HG02870 (cell line): ENCODE results near the gene SLAMF6.

Experiments
- ATAC-seq: cut with Tn5 transposase; IDR thresholded peaks from one replicate; pipeline ENCODE4 v1.9.1; 2021; ENCODE audit warnings: mild to moderate bottlenecking, moderate library complexity; ENCODE audit not compliant: unreplicated experiment

SLAMF6 gene

DNA sequence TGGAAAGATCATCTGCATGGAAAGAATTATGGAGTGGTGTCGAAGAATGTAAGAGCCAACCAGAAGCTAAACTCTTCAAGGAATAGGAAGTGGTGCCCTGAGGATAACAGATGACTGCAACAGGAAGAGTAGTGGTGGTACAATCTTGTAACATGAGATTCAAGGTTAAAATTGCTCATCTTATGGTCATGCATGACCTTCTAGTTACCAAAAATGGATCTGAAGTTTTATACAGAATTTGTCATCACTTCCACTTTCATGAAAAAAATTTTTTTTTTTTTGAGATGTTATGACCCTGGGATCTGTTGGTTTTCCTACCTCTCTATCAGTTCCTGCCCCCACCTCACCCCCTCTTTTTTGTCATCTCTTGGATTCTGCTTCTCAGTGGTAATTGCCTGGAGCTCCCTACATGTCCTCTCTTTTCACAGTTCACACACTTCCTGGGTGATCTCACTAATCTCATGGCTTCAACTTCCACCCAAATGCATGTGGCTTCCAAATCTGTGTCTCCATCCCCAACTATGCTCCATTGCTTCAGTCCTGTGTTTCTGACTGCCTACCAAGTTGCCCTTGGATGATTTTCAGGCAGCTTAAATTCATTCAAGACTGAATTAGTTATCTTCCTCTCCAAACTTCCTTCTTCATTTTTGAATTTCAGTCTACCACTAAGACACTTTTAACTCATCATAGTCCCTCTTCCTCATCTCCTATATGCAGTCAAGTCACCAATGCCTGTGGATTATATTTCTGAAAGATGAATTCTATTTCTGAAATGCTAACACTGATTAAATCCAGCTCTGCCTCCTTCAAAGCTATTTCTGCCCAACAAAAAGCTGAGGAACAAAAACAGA lies 48.4 kb downstream of the SLAMF6 start:
- no peak for ATAC-seq

- ATAC-seq, result no peak
Observed at GRCh38 chr1:160472112-160472511, 50.9 kb downstream of the SLAMF6 start.

DNA sequence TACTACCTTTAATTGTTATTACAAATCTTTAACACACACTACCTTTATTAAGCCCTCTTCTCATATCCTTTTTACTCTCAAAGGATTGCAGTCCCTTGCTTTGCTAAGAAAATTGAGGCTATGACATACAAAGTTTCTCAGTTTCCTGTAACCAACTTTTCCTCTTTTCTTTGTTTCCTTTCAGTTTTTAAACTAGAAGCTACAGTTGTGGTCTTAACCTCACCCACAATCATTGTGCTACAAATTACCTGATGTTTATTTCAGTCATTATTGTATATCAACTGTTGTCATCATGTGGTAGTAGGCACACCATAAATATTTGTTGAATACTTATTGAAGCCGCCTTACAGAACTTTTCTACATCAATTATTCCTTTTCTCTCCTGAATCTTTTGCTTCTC lies 51.8 kb downstream of the SLAMF6 start:
- ATAC-seq, result no peak

DNA sequence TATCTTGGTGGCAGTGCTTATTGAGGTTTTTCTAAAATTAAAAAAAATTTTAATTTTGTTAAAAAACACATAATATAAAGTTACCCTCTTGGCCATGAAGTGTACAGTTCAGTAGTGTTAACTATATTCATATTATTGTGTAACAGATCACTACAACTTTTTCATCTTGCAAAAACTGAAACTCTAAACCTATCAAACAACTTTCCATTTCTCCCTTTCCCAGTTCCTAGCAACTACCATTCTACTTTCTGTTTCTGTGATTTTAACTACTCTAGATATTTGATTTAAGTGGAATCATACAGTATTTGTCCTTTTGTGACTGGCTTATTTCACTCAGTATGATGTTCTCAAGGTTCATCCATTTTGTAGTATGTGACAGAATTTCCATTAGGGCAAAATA lies 55.5 kb downstream of the SLAMF6 start:
- no peak for ATAC-seq

DNA sequence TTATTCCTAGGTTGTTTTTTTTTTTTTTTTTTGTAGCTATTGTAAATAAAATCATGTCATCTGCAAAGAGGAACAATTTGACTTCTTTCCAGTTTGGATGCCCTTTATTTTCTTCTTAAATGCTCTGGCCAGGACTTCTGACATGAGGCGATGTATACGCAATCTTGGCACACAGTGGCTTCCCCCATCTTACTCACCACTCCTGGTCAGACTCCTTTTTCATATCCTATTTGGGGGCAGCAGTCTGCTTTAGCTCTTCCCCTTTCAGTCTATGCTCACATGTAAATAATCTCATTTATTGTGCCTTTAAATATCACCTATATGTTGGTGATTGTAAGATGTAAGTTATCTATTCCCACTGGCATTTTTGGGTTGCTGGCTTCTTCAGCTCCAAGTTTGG lies 56.1 kb downstream of the SLAMF6 start:
- no peak for ATAC-seq

DNA sequence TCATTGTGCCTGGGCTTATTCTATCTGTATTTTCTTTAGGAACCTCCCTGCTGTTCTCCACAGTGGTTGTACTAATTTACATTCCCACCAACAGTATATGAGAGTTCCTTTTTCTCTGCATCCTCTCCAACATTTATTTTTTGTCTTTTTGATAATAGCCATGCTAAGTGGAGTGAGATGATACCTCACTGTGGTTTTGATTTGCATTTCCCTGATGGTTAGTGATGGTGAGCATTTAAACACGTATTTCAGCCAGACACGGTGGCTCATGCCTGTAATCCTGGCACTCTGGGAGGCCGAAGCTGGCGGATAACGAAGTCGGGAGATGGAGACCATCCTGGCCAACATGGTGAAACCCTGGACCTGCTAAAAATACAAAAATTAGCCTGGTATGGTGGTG lies 57.9 kb downstream of the SLAMF6 start:
- no peak for ATAC-seq

GRCh38 chr1:160460683-160461287 lies 62.3 kb downstream of the SLAMF6 start:
- no peak for ATAC-seq

DNA sequence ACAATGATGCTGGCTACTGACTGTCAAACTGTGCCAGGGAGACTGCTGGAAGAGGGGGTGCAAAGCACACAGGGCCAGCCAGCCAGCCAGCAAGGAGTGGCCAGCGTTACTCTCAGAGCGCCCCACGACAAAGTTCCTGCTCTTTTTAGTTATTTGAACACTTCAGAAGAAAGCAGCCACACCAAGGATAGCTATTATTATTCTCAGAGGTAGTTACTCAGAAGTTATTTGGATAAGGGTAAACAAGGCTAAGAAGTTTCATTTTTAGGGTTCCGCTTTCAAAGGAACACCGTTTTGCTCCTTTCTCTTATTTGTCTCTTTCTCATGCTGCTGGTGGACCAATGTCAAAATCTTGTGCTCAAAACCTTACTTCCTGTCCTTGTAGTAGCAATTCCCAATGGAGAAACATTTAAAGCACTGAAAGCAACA lies 62.8 kb downstream of the SLAMF6 start:
- ATAC-seq, result no peak

DNA sequence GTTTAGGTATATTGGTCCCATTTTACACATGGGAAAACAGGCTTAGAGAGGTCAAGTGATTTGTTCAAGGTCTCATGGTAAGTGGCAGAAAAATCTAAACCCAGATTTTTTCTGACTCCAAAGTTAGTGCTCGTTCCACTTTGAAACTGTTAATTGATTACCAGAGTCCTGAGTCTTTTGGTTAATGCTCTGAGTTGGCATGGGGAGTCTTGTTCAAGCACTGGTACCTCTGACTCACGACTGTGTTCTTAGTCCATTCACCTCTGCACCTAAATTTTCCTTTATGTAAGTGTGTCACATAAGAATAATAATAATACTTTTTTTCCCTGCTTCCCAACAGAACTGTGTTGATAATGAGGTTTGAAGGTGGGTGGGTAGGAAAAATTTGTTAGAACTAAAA lies 63.4 kb downstream of the SLAMF6 start:
- ATAC-seq, result no peak

- ATAC-seq, result no peak
Observed at GRCh38 chr1:160459056-160459455, 64.0 kb downstream of the SLAMF6 start.

DNA sequence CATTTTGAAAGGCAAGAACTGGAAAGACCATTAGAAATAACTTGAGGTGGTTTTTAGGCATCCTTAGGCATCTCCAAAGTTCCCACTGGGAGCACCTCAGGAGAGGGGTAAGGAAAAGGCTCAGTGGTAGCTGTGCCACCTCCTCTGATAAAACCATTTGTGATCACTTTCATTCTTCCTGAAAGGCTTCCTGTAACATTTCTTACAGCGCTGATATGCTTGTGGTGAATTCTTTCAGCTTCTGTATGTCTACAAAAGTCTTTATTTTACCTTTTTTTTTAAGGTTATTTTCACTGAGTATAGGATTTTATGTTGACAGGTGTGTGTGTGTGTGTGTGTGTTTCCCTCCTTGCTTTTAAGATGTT lies 67.9 kb downstream of the SLAMF6 start:
- no peak for ATAC-seq

DNA sequence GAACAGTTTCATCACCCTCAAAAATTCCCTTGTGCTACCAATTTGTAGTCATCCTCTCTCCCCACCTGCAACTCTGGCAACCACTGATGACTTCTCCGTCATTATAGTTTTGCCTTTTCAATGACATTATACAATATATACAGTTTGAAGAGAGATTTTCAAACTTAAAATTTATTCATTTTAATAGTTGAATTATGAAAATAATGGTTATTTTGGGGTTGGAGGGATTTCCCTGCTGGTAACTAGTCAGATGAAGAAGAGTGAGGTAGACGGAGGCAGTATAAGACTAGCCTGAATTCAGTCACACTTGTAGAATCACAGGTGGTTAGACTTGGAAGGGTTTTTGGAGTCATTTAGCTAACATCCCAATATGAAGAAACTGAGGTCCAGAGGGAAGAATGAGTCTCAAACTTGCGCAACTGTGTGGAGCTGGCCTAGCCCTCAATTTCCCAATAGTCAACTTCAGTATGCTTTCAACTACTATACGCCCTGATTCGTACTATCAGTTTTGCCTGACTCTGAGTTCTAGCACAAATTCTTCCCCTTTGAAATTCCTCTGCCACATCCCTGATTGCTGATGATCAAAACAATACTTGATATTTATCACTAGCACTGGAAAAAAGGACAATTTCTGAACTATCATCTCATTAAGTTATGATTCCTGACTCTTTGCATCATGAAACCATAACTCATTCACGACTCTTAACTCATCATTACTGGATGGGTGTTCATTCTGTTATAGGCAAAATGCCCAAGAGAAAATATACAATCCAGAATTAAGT lies 68.5 kb downstream of the SLAMF6 start:
- ATAC-seq, result peak; percentile 42

DNA sequence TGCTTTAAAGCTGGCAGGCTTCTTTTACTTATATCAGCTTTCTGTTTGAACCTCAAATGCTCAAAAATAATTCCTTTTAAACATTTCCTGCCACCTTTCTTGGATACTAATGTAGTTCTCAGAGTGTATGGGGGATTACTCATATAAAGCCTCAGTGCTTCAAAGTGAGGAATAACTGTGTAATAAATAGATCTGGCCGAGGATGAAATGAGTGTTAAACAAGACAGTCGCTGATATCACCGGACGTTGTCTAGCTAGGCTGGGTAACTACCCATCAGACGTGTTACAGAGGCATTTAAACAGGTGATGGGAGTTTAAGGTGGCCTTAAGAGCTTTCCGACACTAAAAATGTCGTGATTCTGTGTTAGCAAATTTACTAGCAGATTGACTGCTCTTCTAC lies 69.6 kb downstream of the SLAMF6 start:
- ATAC-seq, result peak; percentile 58

GRCh38 chr1:160451859-160452232 lies 71.2 kb downstream of the SLAMF6 start:
- ATAC-seq, result no peak

GRCh38 chr1:160451119-160451858 lies 71.8 kb downstream of the SLAMF6 start:
- ATAC-seq, result peak; percentile 35

DNA sequence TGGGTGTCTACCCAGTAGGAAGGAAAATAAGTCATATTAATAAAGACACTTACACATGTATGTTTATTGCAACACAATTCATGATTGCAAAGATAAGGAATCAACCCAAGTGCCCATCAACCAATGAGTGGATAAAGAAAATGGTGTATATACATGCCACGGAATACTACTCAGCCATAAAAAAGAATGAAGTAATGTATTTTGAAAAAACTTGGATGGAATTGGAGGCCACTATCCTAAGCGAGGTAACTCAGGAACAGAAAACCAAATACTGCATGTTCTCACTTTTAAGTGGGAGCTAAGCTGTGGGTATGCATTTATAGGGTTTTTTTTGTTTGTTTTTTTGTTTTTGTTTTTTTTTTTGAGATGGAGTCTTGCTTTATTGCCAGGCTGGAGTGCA lies 73.6 kb downstream of the SLAMF6 start:
- no peak for ATAC-seq

GRCh38 chr1:160446945-160447600 lies 76.0 kb downstream of the SLAMF6 start:
- ATAC-seq, result no peak

GRCh38 chr1:160439718-160440117 lies 83.3 kb downstream of the SLAMF6 start:
- ATAC-seq, result no peak

- ATAC-seq, result no peak
Observed at GRCh38 chr1:160438935-160439334, 84.1 kb downstream of the SLAMF6 start.

DNA sequence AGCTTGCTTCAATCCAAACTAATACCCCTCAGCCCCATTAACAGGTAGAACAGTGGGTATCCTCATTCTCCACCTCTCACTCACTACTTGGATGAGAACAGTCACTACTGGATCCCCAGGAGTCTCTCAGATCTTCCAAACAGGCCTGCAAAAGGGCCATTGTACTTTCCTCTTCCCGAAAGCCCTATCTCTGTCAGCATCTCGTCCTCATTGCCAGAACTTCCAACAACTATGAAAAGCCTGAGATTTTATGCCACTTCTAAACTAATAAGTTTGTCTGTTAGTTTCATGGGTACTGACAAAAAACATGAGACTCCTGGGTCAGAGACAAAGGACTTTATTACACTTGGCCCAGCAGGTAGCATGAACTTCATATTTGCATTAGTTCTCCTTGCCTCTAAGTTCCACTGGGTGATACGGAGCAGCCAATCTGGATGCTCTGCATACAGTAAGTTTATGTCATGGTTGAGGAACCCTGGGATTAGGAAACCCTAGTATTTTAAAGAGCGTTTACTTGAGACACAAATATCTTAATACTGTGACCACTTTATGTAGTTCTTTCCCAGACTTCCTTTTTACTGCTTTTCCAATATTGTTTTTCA lies 84.6 kb downstream of the SLAMF6 start:
- no peak for ATAC-seq
